K562 (cell line): ENCODE results near the gene AKT3. TPM values are rescaled to one million over a fixed set of nuclear protein-coding genes. Genes with fewer than 3 reads are reported as not detected.

Experiments used
- ATAC-seq: fragments of 200-7000 bp; cut with Tn5 transposase; 3 replicates; pipeline ENCODE4 v1.9.1; 2020; ENCODE audit warnings: moderate library complexity
- BruUV-seq: library from RNA; stranded (reverse); fragments of 400-500 nt; replicated peaks from 2 replicates; lab custom pipeline; 2021; lab: Mats Ljungman, UMichigan
- CTCF ChIA-PET: fragments of 300-600 bp; formaldehyde crosslinking; extraction: SDS; loops from one replicate; lab custom pipeline; 2021; ENCODE audit warnings: low intra/inter-chr PET ratio; lab: Yijun Ruan, JAX
- POLR2A ChIA-PET: fragments of 300-600, 350-650 bp; sonication (Branson Sonifier 250); formaldehyde crosslinking; extraction: SDS; loops from one replicate; lab custom pipeline; 2021; ENCODE audit warnings: antibody characterized with exemption, inconsistent platforms; lab: Yijun Ruan, JAX
- DNase-seq, 4 experiments: peaks; one replicate each; pipeline versions ENCODE4 v3.0.0 to v3.0.0-alpha.2; 2011 to 2018; ENCODE audit warnings: low spot score in 3 of 4, mixed read lengths in 3 of 4; ENCODE audit errors: extremely low read depth in 1 of 4
- FAIRE-seq: peaks from 2 replicates; lab custom pipeline; 2011; peaks lifted over from hg19 to GRCh38; lab: Jason Lieb, UNC
- H2AFZ ChIP-seq: 2 replicates; pipeline ENCODE4 v1.6.0; 2011; ENCODE audit warnings: low read depth, low read length, control low read depth, inconsistent platforms
- H3K27ac ChIP-seq: fragments of 200-600 bp; 3 replicates; pipeline ENCODE4 v1.8.0; 2011; ENCODE audit warnings: low read depth, mild to moderate bottlenecking, control low read depth, inconsistent platforms, low read length, moderate library complexity, mixed read lengths; ENCODE audit errors: extremely low read depth
- H3K27me3 ChIP-seq, 2 experiments: fragments of 300-600 bp in 1 of 2; 2 replicates in 1 of 2; 3 replicates in 1 of 2; pipeline versions ENCODE4 v1.6.0 to v1.8.0; 2011; ENCODE audit warnings: inconsistent platforms in 2 of 2, low read length in 2 of 2, mild to moderate bottlenecking in 1 of 2, mixed read lengths in 1 of 2, moderate library complexity in 1 of 2; ENCODE audit not compliant: control insufficient read depth in 2 of 2, insufficient read depth in 2 of 2
- H3K36me3 ChIP-seq: fragments of 300-600 bp; 3 replicates; pipeline ENCODE4 v1.8.0; 2011; ENCODE audit warnings: mild to moderate bottlenecking, low read length, inconsistent platforms; ENCODE audit not compliant: control insufficient read depth, insufficient read depth
- H3K4me1 ChIP-seq, 2 experiments: fragments of 200-600 bp in 1 of 2; replicated peaks in 1 of 2; 2 replicates in 1 of 2; 3 replicates in 1 of 2; pipeline versions ENCODE4 v1.5.1 to v1.8.0; 2011; ENCODE audit warnings: inconsistent platforms in 2 of 2, low read length in 2 of 2, mild to moderate bottlenecking in 1 of 2, mixed read lengths in 1 of 2, moderate library complexity in 1 of 2; ENCODE audit not compliant: control insufficient read depth in 2 of 2, insufficient read depth in 2 of 2
- H3K4me2 ChIP-seq: 2 replicates; pipeline ENCODE4 v1.6.1; 2011; ENCODE audit warnings: low read length, control low read depth, inconsistent platforms, mixed read lengths; ENCODE audit not compliant: insufficient read depth
- H3K4me3 ChIP-seq: fragments of 200-600 bp; sonication (generic), shearing (Covaris generic); 2 replicates; pipeline ENCODE4 v1.5.1; 2016; ENCODE audit warnings: control low read depth, inconsistent platforms
- H3K79me2 ChIP-seq: fragments of 200-600 bp; 3 replicates; pipeline ENCODE4 v1.8.0; 2011; ENCODE audit warnings: low read length, inconsistent platforms; ENCODE audit not compliant: control insufficient read depth, insufficient read depth
- H3K9ac ChIP-seq, 2 experiments: 2 replicates each; pipeline versions ENCODE4 v1.6.0 to v1.6.1; 2011; ENCODE audit warnings: low read depth in 2 of 2, low read length in 2 of 2, control low read depth in 1 of 2, inconsistent platforms in 1 of 2, mild to moderate bottlenecking in 1 of 2, mixed read lengths in 1 of 2; ENCODE audit not compliant: insufficient read depth in 1 of 2
- H3K9me1 ChIP-seq: one replicate; pipeline ENCODE4 v1.6.0; 2011; ENCODE audit warnings: inconsistent platforms, mild to moderate bottlenecking, low read length, moderate library complexity; ENCODE audit not compliant: control insufficient read depth, insufficient read depth
- H3K9me3 ChIP-seq: replicated peaks from 2 replicates; pipeline ENCODE4 v1.5.1; 2011; ENCODE audit warnings: low read depth, low read length, inconsistent platforms; ENCODE audit not compliant: control insufficient read depth, insufficient read depth
- H4K20me1 ChIP-seq: replicated peaks from 2 replicates; pipeline ENCODE4 v1.6.1; 2011; ENCODE audit warnings: low read length, inconsistent platforms, mixed read lengths; ENCODE audit not compliant: control insufficient read depth, insufficient read depth
- CBFA2T2 ChIP-seq: fragments of 450-650 bp; conservative IDR thresholded peaks from 2 replicates; pipeline ENCODE4 v1.6.1; 2017; ENCODE audit warnings: mild to moderate bottlenecking
- FOXJ2 ChIP-seq: fragments of 200-800 bp; sonication (Bioruptor generic); IDR thresholded peaks from 2 replicates; pipeline ENCODE4 v1.6.1; 2016; ENCODE audit warnings: missing genetic modification characterization, missing compliant biosample characterization
- FOXM1 ChIP-seq, 2 experiments: fragments of 450-650 bp in 1 of 2; sonication (generic) in 1 of 2; formaldehyde crosslinking in 1 of 2; IDR thresholded peaks; 2 replicates each; pipeline versions ENCODE4 v1.6.1 to v1.9.0; 2017 to 2022; ENCODE audit warnings: low read depth in 2 of 2, mild to moderate bottlenecking in 2 of 2, missing genetic modification reagents in 1 of 2, moderate library complexity in 1 of 2
- HMG20B ChIP-seq: fragments of 250-450 bp; sonication (Bioruptor Pico); IDR thresholded peaks from 2 replicates; pipeline ENCODE4 v1.5.0; 2021; ENCODE audit warnings: mild to moderate bottlenecking
- KLF13 ChIP-seq: fragments of 450-650 bp; IDR thresholded peaks from 2 replicates; pipeline ENCODE4 v1.6.1; 2016; ENCODE audit warnings: missing genetic modification characterization, low read depth, mild to moderate bottlenecking, missing compliant biosample characterization, moderate library complexity, borderline replicate concordance
- POU5F1 ChIP-seq: fragments of 150-350 bp; IDR thresholded peaks from 2 replicates; pipeline ENCODE4 v1.6.1; 2014; ENCODE audit warnings: borderline replicate concordance, low read length, low read depth, mild to moderate bottlenecking; ENCODE audit not compliant: partially characterized antibody
- ZNF12 ChIP-seq: sonication (generic); formaldehyde crosslinking; IDR thresholded peaks from 2 replicates; pipeline ENCODE4 v1.4.0; 2020; ENCODE audit warnings: mild to moderate bottlenecking, missing genetic modification reagents
- WGBS: fragments of 100-300 bp; shearing (Covaris generic); methylation state at CpG from one replicate; pipeline ENCODE4 v1.1.6; 2016; ENCODE audit warnings: low coverage, mixed read lengths; ENCODE audit not compliant: insufficient coverage; ENCODE audit errors: missing lambda C conversion rate; 5-methylcytosine and 5-hydroxymethylcytosine counted together
- in situ Hi-C: fragments of 300-500 bp; cut with MboI; formaldehyde crosslinking; loops from 4 replicates; pipeline ENCODE4 v1.15.0; 2018; ENCODE audit warnings: inconsistent platforms, mixed read lengths
- intact Hi-C: fragments of 100-400 bp; cut with micrococcal nuclease; formaldehyde crosslinking; loops from 2 replicates; pipeline ENCODE4 v1.14.2; 2022
- polyA plus RNA-seq, 8 experiments: library from polyadenylated mRNA; depleted of rRNA in 4 of 8; stranded (reverse) in 5 of 8; unstranded in 3 of 8; fragments of >200 nt; fragmentation: Nextera tagmentation in 2 of 8; fragmentation: Illumina TruSeq in 1 of 8; extraction: Ambion mirVana in 2 of 8; extraction: Trizol in 1 of 8; gene quantifications; 2 replicates each; pipeline versions ENCODE4 v1.2.1 to v1.2.3, GENCODE V29; 2011 to 2014; ENCODE audit warnings: inconsistent platforms in 1 of 8, missing spikeins in 1 of 8
- total RNA-seq, 7 experiments: library from RNA; depleted of rRNA in 6 of 7; stranded (reverse); fragments of >200 nt in 6 of 7; fragmentation: Illumina TruSeq in 2 of 7; extraction: Trizol in 2 of 7; gene quantifications; 2 replicates each; pipeline versions ENCODE4 v1.2.1 to v1.2.3, GENCODE V29; 2011 to 2021; ENCODE audit warnings: low replicate concordance in 1 of 7
- TF ChIP-seq, protein P1 (sequence below): sonication (generic); IDR thresholded peaks from 2 replicates; pipeline ENCODE4 v1.6.1; 2016
- TF ChIP-seq, protein P2 (sequence below): sonication (generic); formaldehyde crosslinking; IDR thresholded peaks from 2 replicates; pipeline ENCODE4 v1.8.1; 2023; ENCODE audit warnings: missing genetic modification reagents, mild to moderate bottlenecking, borderline replicate concordance
- TF ChIP-seq, protein P3 (sequence below): fragments of 200-400 bp; formaldehyde crosslinking; IDR thresholded peaks from 2 replicates; pipeline ENCODE4 v1.6.1; 2017; ENCODE audit warnings: mild to moderate bottlenecking, low read depth, low read length, moderate library complexity
- TF ChIP-seq, protein P4 (sequence below): fragments of 150-350 bp; conservative IDR thresholded peaks from 2 replicates; pipeline ENCODE4 v1.6.1; 2014; ENCODE audit warnings: low read length

The AKT3 gene
- total and polyA plus RNA-seq, 9 of the 15 experiments (the other 6 are each of a cell fraction or from before 2014, with no cell fraction given): 0.04 to 0.54 (median 0.18) TPM; not detected in 1

DNA sequence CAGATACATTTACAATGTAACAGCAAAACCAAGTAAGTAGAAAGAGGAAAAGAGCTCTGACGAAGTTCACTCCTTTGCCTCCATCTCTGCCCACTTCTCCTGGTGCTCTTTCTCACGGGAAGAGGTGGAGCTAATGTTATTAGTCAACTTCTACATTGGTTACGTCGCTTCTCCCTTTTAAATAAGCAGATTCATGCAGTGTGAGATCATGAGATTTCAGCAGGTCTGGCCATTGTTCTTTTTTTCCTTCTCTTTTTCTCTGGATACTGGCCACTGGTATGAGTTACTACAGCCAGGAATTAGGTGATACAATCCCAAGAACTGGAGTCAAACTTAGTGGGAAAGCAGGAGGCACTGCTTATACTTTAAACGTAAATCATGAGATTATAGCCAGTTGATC, 207.1 kb downstream of the AKT3 start:
- Histone ChIP-seq H4K20me1 (no peaks in the 10 kb centered on the region), H2AFZ (no peak overlapping the region), H3K4me1 (no peaks in the 10 kb centered on the region), H3K27ac (no peak overlapping the region), H3K9me3 (no peaks in the 10 kb centered on the region), H3K27me3 (no peaks in the 10 kb centered on the region), H3K4me2 (no peak overlapping the region), H3K36me3 (no peaks in the 10 kb centered on the region), H3K9me1 (no peaks in the 10 kb centered on the region), H3K9ac (no peak overlapping the region), H3K4me3 (no peak overlapping the region), H3K79me2 (no peaks in the 10 kb centered on the region)
- POLR2A ChIA-PET: no interaction called here
- 1% methylated on average over 5 of the region's 5 CpGs for WGBS
- intact Hi-C loops: no loop called here
- CTCF ChIA-PET: no interaction called here
- ATAC-seq (no peak), FAIRE-seq (no peak), DNase-seq (no peak)
- no TSS peak for BruUV-seq
- in situ Hi-C loops: no loop called here
- TF ChIP-seq, protein P1, sequence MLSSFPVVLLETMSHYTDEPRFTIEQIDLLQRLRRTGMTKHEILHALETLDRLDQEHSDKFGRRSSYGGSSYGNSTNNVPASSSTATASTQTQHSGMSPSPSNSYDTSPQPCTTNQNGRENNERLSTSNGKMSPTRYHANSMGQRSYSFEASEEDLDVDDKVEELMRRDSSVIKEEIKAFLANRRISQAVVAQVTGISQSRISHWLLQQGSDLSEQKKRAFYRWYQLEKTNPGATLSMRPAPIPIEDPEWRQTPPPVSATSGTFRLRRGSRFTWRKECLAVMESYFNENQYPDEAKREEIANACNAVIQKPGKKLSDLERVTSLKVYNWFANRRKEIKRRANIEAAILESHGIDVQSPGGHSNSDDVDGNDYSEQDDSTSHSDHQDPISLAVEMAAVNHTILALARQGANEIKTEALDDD: no peak
- TF ChIP-seq ZNF12 (CRISPR knock-in tag) (no peak), HMG20B (CRISPR knock-in tag) (no peak), KLF13 (no peak), POU5F1 (no peak), FOXM1 (IDR thresholded peaks at IDR 0.05; ENCODE audit: low read depth) (no peak), FOXM1 (CRISPR knock-in tag; IDR thresholded peaks at IDR 0.05; ENCODE audit: low read depth) (no peak), FOXJ2 (tag) (no peak), CBFA2T2 (no peak)
- TF ChIP-seq, protein P2, sequence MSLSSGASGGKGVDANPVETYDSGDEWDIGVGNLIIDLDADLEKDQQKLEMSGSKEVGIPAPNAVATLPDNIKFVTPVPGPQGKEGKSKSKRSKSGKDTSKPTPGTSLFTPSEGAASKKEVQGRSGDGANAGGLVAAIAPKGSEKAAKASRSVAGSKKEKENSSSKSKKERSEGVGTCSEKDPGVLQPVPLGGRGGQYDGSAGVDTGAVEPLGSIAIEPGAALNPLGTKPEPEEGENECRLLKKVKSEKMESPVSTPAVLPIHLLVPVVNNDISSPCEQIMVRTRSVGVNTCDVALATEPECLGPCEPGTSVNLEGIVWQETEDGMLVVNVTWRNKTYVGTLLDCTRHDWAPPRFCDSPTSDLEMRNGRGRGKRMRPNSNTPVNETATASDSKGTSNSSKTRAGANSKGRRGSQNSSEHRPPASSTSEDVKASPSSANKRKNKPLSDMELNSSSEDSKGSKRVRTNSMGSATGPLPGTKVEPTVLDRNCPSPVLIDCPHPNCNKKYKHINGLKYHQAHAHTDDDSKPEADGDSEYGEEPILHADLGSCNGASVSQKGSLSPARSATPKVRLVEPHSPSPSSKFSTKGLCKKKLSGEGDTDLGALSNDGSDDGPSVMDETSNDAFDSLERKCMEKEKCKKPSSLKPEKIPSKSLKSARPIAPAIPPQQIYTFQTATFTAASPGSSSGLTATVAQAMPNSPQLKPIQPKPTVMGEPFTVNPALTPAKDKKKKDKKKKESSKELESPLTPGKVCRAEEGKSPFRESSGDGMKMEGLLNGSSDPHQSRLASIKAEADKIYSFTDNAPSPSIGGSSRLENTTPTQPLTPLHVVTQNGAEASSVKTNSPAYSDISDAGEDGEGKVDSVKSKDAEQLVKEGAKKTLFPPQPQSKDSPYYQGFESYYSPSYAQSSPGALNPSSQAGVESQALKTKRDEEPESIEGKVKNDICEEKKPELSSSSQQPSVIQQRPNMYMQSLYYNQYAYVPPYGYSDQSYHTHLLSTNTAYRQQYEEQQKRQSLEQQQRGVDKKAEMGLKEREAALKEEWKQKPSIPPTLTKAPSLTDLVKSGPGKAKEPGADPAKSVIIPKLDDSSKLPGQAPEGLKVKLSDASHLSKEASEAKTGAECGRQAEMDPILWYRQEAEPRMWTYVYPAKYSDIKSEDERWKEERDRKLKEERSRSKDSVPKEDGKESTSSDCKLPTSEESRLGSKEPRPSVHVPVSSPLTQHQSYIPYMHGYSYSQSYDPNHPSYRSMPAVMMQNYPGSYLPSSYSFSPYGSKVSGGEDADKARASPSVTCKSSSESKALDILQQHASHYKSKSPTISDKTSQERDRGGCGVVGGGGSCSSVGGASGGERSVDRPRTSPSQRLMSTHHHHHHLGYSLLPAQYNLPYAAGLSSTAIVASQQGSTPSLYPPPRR: no peak
- TF ChIP-seq, protein P3, sequence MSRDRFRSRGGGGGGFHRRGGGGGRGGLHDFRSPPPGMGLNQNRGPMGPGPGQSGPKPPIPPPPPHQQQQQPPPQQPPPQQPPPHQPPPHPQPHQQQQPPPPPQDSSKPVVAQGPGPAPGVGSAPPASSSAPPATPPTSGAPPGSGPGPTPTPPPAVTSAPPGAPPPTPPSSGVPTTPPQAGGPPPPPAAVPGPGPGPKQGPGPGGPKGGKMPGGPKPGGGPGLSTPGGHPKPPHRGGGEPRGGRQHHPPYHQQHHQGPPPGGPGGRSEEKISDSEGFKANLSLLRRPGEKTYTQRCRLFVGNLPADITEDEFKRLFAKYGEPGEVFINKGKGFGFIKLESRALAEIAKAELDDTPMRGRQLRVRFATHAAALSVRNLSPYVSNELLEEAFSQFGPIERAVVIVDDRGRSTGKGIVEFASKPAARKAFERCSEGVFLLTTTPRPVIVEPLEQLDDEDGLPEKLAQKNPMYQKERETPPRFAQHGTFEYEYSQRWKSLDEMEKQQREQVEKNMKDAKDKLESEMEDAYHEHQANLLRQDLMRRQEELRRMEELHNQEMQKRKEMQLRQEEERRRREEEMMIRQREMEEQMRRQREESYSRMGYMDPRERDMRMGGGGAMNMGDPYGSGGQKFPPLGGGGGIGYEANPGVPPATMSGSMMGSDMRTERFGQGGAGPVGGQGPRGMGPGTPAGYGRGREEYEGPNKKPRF: no peak
- TF ChIP-seq, protein P4, sequence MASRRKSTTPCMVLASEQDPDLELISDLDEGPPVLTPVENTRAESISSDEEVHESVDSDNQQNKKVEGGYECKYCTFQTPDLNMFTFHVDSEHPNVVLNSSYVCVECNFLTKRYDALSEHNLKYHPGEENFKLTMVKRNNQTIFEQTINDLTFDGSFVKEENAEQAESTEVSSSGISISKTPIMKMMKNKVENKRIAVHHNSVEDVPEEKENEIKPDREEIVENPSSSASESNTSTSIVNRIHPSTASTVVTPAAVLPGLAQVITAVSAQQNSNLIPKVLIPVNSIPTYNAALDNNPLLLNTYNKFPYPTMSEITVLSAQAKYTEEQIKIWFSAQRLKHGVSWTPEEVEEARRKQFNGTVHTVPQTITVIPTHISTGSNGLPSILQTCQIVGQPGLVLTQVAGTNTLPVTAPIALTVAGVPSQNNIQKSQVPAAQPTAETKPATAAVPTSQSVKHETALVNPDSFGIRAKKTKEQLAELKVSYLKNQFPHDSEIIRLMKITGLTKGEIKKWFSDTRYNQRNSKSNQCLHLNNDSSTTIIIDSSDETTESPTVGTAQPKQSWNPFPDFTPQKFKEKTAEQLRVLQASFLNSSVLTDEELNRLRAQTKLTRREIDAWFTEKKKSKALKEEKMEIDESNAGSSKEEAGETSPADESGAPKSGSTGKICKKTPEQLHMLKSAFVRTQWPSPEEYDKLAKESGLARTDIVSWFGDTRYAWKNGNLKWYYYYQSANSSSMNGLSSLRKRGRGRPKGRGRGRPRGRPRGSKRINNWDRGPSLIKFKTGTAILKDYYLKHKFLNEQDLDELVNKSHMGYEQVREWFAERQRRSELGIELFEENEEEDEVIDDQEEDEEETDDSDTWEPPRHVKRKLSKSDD: no peak
